ENCODE measurements around the gene PTAR1.
"Not testable (repeated sequence)": the region's sequence is repeated elsewhere in the genome, so short reads cannot be mapped to it uniquely, and the experiment has no call there.

PTAR1 gene, protein sequence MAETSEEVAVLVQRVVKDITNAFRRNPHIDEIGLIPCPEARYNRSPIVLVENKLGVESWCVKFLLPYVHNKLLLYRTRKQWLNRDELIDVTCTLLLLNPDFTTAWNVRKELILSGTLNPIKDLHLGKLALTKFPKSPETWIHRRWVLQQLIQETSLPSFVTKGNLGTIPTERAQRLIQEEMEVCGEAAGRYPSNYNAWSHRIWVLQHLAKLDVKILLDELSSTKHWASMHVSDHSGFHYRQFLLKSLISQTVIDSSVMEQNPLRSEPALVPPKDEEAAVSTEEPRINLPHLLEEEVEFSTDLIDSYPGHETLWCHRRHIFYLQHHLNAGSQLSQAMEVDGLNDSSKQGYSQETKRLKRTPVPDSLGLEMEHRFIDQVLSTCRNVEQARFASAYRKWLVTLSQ

DNA sequence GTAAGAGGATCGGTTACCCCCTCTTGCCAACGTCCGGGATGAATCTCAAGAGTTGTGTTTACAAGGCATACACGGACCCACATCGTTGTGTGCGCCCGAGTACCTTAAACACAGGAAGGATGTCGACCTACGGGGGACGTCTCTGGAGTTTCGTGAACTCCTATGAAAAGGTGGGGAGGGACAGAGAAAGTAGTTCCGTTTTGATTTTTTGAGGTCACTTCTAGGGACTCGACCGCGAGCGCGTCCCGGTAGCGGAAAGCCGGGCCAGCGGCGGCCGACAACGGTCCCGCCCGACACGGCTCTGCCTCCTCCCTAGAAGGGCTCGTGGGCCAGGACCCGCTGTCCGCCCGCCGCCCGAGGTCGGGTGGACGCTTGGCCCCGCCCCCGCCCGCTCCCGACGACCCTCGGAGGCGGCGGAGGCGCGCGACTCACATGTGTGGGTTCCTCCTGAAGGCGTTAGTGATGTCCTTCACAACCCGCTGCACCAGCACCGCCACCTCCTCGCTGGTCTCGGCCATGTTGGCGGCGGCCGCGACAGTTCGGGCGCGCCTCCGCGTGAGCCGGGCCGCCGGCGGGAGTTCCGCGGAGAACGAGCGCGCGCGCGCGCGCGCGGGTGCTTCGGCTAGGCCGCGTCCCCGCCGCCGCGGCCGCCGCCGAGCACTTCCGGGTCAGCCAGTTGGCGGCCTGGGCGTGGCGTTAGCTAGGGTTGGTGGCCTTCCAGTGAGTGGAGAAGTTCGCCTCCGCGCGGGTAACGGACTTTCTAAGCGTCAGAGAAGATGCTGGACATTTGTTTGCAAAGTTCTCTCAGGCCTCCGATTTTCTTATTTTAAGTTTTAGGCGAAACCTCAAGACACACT lies at the start of gene PTAR1:
TSS of gene PTAR1 (minus strand) at position 591 of the 857 bp plus-strand sequence. CDS start at position 518, 73 bp downstream.
- peak within 1 kb of the TSS; percentile 82 for H3K4me3 ChIP-seq (ENCODE audit: low read length)
- TF ChIP-seq, protein P1, sequence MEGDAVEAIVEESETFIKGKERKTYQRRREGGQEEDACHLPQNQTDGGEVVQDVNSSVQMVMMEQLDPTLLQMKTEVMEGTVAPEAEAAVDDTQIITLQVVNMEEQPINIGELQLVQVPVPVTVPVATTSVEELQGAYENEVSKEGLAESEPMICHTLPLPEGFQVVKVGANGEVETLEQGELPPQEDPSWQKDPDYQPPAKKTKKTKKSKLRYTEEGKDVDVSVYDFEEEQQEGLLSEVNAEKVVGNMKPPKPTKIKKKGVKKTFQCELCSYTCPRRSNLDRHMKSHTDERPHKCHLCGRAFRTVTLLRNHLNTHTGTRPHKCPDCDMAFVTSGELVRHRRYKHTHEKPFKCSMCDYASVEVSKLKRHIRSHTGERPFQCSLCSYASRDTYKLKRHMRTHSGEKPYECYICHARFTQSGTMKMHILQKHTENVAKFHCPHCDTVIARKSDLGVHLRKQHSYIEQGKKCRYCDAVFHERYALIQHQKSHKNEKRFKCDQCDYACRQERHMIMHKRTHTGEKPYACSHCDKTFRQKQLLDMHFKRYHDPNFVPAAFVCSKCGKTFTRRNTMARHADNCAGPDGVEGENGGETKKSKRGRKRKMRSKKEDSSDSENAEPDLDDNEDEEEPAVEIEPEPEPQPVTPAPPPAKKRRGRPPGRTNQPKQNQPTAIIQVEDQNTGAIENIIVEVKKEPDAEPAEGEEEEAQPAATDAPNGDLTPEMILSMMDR (conservative IDR thresholded peaks at IDR 0.05; ENCODE audit: low read depth, low read length), result no peak
- DNase-seq (ENCODE audit: low read depth), result peak; percentile 69

DNA sequence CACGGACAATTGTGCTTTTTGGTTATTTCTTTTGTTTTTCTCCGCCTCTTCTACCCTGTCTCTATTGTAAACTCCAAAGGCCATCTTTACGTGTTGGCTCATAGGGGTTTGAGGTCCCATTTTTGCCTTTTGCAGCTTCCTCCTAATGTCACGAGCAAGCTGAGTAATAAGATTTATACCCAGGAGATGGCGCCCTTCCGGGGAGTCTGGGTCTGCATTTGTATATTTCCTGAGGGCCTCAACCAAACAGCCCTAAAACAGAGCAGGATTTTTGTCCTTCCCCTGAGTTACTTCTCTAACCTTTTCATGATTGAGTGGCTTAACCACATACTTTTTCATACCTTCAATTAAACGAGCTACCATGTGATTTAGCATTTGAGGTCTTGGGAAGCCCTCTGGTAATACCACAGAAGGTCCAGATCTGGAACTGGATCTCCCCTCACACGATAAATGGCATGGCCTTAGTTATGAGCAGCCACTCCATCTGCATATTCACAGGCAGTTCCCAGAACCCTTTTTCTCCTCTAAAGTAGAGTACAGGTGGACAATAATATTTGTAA lies 49.6 kb upstream of the PTAR1 start:
- TF ChIP-seq, protein P1 (conservative IDR thresholded peaks at IDR 0.05; ENCODE audit: low read depth, low read length), result peak; percentile 55
- H3K4me3 ChIP-seq (ENCODE audit: low read length), result no peak overlapping the region
- no peak for DNase-seq (ENCODE audit: low read depth)

DNA sequence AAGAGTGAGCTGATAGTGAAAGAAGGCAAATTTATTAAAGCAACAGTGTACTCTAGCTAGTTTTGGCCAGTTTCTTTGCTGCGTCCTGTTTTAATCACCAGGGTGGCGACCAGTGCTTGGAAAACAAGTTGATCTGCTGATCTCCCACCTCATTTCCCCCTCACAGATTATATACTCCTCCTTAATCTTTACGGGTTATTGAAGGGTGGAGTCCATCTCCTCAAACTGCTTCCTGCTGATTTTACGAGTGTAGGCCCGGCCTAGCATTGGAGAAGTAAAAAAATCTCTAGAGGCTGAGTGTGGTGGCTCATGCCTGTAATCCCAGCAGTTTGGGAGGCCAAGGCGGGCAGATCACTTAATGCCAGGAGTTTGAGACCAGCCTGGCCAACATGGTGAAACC lies 46.8 kb upstream of the PTAR1 start:
- TF ChIP-seq, protein P1 (conservative IDR thresholded peaks at IDR 0.05; ENCODE audit: low read depth, low read length), result no peak

DNA sequence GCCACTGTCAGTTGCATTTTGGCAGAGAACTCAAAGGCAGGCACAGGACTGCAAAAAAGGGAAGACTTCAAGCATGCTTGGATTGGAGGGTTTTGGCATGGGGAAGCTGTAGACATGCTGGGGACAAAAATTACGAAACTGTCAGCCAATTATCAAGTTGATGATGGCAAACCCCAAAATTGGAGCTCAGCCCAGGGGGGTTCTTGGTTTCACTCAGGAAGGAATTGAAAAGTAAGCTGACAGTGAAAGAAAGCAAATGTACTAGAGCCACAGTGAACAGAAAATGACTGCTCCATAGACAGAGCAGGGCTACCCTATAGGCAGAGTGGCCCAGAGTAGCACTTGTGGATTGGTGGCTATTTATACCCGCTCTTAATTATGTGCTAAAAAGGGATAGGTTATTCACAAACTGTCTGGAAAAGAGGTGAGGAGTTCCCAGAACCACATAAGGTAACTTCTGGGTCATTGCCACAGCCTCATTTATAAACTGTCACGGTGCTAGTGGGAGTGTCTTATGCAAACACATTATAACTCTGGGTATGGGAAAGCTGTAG lies 46.2 kb upstream of the PTAR1 start:
- no peak for DNase-seq (ENCODE audit: low read depth)
- H3K4me3 ChIP-seq (ENCODE audit: low read length), result no peak overlapping the region
- TF ChIP-seq, protein P1 (conservative IDR thresholded peaks at IDR 0.05; ENCODE audit: low read depth, low read length), result no peak

More for the DNA sequence above, 46.8 kb upstream of the PTAR1 start:
- H3K4me3 ChIP-seq (ENCODE audit: low read length), result no peak overlapping the region
- DNase-seq (ENCODE audit: low read depth), result no peak

DNA sequence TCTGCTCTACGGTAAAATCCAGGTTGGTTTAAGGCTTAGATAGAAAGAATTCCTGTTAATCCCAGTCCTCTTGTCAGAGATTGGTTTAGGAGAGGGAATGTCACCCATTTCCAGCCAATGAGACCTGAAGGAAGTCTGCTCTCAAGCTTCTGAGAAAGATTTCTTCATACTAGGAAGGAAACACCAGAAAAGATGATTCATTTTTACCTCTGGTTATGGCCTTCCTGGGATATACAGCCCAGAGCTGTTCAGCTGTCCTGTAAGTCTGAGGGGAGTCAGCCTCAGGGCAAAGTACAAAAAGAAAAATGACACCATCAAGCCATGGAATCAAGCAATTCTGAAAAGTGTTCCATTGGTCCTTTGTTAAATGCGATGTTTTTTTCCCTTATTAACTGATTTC lies 42.2 kb upstream of the PTAR1 start:
- no peak for DNase-seq (ENCODE audit: low read depth)
- H3K4me3 ChIP-seq (ENCODE audit: low read length), result no peak overlapping the region
- TF ChIP-seq, protein P1 (conservative IDR thresholded peaks at IDR 0.05; ENCODE audit: low read depth, low read length), result no peak

DNA sequence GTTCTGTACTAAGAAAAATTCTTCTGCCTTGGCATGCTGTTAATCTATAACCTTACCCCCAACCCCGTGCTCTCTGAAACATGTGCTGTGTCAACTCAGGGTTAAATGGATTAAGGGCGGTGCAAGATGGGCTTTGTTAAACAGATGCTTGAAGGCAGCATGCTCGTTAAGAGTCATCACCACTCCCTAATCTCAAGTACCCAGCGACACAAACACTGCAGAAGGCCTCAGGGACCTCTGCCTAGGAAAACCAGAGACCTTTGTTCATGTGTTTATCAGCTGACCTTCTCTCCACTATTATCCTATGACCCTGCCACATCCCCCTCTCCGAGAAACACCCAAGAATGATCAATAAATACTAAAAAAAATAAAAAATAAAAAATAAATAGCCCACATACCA lies 40.2 kb upstream of the PTAR1 start:
- not testable (repeated sequence) for DNase-seq (ENCODE audit: low read depth)

DNA sequence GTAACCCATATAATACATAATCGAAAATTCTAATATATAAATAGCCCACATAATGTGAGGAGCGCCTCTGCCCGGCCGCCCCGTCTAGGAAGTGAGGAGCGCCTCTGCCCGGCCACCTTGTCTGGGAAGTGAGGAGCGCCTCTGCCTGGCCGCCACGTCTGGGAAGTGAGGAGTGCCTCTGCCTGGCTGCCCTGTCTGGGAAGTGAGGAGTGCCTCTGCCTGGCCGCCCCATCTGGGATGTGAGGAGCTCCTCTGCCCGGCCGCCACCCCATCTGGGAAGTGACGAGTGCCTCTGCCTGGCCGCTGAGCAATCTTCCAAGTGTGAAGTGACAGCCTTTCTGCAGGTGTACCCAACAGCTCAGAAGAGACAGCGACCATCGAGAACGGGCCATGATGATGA lies 39.7 kb upstream of the PTAR1 start:
- H3K4me3 ChIP-seq (ENCODE audit: low read length); DNase-seq (ENCODE audit: low read depth): not testable (repeated sequence)

More for the DNA sequence above, 40.2 kb upstream of the PTAR1 start:
- not testable (repeated sequence) for H3K4me3 ChIP-seq (ENCODE audit: low read length)

Measured in retinal pigment epithelial cell (primary cell).